ENCODE data around the gene KCNQ1.

KCNQ1 gene

DNA sequence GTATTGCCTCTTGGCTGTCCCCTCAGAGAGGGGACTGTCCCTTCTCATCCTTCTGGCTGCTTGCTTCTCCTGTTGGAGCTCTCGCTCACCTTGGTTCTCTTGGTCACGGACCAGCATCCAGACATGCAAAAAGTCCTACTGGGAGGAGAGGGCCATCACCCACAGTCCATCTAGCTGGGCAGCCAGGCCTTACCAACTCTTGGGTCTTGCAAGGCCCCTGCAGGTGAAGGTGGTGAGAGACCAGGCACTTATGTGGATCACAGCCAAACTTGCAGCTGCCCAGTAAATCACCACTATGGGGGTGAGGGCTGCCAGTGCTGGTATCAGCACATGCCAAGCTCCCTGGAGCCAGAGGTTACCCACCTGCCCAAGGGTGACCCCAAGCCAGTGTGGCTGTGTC is 218.7 kb downstream of the KCNQ1 start:
- DNase-seq (ENCODE audit: low read depth in 2 of 2, low spot score in 1 of 2): no peak

DNA sequence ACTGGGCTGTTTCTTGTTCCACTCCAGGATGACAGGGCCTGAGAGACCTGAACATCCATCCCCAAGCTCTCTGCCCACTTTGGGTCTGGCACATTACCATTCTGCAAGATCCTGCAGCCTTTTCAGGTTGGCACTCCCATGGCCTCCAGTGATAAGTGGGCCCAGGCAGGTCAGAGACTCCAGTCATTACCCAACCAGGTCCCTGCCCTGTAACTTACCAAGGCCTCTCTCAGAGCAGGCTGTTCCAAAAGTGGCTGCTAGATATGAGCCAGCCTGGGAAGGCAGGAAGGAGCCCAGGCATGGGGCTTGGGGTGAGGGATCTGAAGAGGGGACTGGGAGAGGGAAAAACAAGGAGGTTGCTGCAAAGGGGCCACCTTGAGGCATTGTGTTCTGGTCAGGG is 219.1 kb downstream of the KCNQ1 start:
- DNase-seq (ENCODE audit: low read depth in 2 of 2, low spot score in 1 of 2): no peak

DNA sequence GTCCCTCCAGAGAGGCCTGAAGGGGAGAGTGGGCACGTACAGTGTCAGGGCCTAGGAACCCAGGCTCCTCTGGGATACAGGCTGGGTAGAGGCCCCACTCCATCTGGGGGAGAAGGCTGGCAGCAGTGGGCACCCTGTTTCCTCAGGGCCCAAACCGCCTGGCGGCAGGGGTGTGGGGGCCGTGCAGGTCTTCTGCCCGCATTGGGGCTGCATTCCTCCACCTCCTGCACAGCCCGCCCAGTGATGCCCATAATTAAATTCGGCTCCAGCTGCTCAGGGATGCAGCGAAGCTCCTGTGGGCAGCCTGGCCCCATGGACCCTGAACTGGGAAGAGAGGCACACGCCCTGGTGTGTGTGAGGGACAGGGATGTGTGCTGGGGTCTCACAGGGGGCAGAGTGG is 219.6 kb downstream of the KCNQ1 start:
- DNase-seq (ENCODE audit: low read depth in 2 of 2, low spot score in 1 of 2): no peak

GRCh38 chr11:2664791-2665525 is 220.2 kb downstream of the KCNQ1 start:
- no peak for DNase-seq (ENCODE audit: low read depth in 2 of 2, low spot score in 1 of 2)

DNA sequence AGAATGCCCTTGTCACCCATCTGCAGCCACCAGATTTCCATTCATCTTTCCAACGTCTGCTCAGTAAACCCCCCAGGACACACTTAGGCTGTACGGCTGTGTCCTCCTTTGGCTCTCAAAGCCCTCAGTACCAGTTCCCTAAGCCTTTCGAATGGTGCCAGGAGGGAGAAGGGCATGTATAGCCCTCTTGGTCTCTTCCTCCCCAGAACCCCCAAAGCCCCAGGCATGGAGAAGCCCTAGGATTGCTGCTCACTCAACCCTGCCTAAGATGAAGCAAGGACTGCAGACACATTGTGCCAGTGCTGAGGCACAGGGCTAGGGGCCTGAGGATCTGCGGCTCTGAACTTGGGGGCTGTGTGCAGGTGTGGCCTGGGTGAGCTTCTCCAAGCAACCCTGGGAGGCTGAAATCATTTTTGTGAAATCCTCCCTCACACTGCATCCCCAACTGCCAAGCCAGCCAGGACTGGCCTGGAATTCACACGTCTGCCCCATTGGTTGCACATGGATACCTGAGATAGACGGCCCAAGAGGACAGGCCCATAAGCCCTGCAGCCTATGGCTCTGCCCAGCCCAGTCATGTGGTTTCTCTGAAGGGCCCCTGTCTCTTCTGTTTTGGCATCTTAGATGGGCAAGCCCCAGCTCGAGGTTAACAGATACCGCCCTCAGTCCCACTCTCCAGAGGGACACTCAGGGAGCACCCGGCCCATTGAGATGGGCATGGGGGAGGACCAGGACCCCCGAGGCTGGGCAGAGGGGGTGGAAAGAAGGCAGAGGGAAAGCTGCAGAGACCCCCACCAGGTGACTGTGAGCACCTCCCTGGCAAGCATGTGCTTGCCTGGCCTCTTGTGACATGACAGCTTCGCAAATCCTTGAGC is 221.0 kb downstream of the KCNQ1 start:
- DNase-seq (ENCODE audit: low read depth in 2 of 2, low spot score in 1 of 2): no peak

GRCh38 chr11:2666401-2666741 is 221.6 kb downstream of the KCNQ1 start:
- no peak for DNase-seq (ENCODE audit: low read depth in 2 of 2, low spot score in 1 of 2)

GRCh38 chr11:2666828-2667570 is 222.2 kb downstream of the KCNQ1 start:
- no peak for DNase-seq (ENCODE audit: low read depth in 2 of 2, low spot score in 1 of 2)

GRCh38 chr11:2667940-2668339 is 223.1 kb downstream of the KCNQ1 start:
- no peak for DNase-seq (ENCODE audit: low read depth in 2 of 2, low spot score in 1 of 2)

DNA sequence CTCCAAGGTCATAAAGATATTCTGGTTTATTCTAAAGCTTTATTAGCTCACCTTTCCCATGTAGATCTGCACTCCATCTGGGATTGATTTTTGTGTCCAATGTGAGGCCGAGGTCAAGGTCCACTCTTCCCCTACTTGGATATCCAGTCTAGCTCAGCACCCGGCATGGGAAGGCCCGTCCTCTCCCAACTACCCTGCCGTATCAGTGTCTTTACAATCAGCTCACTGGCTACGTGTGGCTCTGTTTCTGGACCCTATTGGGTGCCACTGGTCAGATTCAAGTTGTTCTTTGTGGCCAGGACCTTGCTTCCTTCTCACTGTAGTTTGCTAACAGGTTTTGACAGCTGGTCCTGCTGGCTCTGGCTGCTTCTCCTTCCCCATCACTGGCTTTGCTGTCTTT is 224.1 kb downstream of the KCNQ1 start:
- DNase-seq (ENCODE audit: low read depth in 2 of 2, low spot score in 1 of 2): no peak

DNA sequence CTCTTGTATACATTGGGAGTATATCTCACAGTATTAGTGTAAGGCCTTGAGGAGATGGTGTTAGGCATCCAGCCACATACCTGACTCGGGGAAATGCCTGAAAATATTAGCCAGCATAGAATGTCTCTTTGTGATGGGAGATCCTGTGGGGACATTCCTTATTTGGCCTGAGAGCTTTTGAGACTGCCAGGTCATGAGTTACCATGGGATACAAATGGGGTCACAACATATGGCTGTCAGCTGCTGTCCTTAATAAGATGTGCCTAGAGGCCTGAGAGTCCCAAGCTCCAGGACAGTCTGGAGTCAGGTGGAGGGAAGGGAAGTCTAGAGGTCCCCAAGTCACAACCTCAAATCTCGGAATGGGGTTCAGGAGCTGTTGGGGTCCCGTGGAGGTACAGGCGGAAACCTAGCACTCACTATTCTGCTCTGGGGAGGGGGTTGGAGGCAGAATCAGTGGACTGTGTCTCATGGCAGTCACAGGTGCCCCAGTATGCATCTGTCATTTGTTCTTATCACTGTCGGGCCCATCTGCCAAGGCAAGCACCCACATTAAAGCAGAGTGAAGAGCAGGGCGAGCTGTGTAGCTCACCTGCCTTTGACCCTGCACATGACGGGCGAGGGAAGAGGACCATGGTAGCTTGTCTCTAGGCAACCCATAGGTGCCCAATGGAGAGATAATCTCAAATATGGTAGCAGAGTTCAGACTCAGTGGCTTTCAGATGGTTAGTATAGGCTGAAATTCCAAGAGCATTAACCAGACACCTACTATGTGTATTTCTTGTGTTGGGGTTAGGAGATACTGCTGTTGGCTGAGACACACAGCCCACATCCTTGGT is 225.0 kb downstream of the KCNQ1 start:
- DNase-seq (ENCODE audit: low read depth in 2 of 2, low spot score in 1 of 2): no peak

GRCh38 chr11:2670541-2671100 is 225.8 kb downstream of the KCNQ1 start:
- DNase-seq (ENCODE audit: low read depth in 2 of 2, low spot score in 1 of 2): no peak

DNA sequence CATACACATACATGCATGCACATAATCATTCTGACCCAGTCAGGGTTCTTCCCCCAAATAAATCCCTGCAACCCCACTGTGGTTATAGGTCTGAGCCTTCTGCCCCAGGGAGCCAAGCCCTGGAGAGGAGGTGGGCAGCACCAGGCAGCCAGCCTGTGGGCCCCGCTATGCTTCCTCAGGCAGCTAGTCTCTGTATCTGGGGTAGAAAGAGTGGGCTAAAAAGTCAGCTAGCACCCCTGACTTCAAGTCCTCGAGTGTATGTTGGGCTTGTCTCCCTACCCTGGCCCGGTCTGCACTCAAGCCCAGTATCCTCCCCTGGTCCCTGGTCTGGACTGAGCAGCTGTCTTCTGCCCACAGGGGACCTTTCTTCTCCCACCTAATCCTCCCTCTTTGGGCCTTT is 226.9 kb downstream of the KCNQ1 start:
- DNase-seq (ENCODE audit: low read depth in 2 of 2, low spot score in 1 of 2): no peak

- no peak for DNase-seq (ENCODE audit: low read depth in 2 of 2, low spot score in 1 of 2)
Measured at GRCh38 chr11:2672553-2673249, 227.9 kb downstream of the KCNQ1 start.

DNA sequence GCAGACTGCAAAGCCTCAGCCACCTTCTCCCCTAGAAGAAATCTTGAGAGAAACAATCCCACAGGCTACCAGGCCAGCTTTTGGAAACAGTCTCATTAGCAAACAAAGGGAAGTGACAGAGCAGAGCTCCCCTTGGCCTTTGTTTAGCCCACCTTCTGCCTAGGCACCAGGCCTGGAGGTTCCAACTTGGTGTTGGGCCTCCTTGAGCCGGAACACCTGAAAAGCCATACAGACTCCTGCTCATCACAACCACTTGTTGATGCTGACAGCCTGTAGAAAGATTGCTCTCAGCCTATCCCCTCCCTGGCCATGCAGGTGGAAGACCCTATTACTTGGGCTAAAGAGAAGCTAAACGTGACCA is 228.4 kb downstream of the KCNQ1 start:
- no peak for DNase-seq (ENCODE audit: low read depth in 2 of 2, low spot score in 1 of 2)

- no peak for DNase-seq (ENCODE audit: low read depth in 2 of 2, low spot score in 1 of 2)
Measured at GRCh38 chr11:2673871-2674471, 229.2 kb downstream of the KCNQ1 start.

DNA sequence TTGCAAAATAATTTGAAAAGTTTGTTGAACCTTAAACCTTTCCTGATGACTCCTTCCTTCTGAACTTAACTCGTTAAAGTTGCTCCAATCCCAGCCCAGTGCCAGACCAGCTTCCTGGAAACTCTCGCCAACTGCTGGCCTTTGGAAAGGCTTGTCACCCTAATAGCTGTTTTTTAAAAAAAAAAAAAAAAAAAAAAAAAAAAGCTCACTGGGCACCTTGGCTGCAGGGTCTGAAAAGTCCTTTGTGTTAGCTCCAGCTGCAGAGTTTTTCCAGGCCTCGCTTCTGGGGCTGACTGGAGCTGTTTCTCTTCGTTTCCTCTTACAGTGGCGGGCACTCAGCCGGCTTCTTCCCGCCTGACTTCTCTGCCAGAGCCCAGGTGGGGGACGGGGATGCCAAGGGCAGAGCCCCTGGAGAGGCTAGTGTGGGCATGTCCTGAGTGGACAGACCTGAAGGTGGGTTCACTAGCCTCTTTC is 229.9 kb downstream of the KCNQ1 start:
- no peak for DNase-seq (ENCODE audit: low read depth in 2 of 2, low spot score in 1 of 2)

- no peak for DNase-seq (ENCODE audit: low read depth in 2 of 2, low spot score in 1 of 2)
Measured at GRCh38 chr11:2675540-2675939, 230.7 kb downstream of the KCNQ1 start.

GRCh38 chr11:2677127-2677526 is 232.3 kb downstream of the KCNQ1 start:
- no peak for DNase-seq (ENCODE audit: low read depth in 2 of 2, low spot score in 1 of 2)

DNA sequence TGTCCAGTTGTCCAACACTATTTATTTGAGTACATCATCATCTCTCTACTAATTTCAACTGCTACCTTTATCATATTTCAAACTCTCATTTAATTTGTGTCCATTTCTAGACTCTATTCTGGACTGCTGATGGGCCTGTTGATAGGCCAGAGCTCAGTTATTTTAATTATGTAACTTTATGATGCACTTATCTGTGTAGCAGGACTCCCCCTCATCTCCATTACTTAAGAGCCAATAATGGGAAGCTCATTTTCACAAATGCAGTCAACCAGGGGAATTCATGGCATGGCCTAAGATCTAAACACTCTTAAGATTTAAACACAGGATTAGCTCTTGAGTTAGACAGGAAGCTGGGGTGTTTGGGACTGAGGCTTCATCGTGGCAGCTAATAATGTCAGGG is 233.6 kb downstream of the KCNQ1 start:
- DNase-seq (ENCODE audit: low read depth in 2 of 2, low spot score in 1 of 2): no peak

All from stimulated activated CD8-positive, alpha-beta memory T cell treated with anti-CD3 and anti-CD28 coated beads, Interleukin-4, amount 100 ng/mL, for 4 hours (primary cell).